ENCODE measurements around the gene LRRC28. TPM values are rescaled to one million over a fixed set of nuclear protein-coding genes. Genes with fewer than 3 reads are reported as not detected.

Gene LRRC28
- total and polyA plus RNA-seq, 10 of the 15 experiments (the other 5 are each of a cell fraction or from before 2014, with no cell fraction given), result 21.3 to 54.9 (median 27.7) TPM

DNA sequence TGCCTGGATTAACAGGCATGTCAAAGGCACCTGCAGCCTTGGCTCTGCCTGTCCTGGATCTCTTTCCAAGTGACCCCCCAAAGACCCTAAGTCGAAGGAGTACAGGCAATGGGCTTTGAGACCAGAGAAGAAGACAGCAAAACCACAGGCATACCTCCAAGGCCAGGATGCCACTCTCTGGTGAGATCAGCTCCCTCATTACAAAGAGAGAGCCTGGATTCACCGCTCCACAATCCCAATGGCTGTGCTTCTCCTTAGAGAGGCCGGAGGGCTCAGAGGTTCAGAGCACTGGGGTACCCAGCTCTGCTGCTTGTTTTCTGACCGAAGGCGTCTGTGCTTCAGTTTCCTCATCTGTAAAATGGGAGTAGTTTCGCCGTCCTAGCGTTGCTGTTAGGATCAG is 160.0 kb downstream of the LRRC28 start:
- ChIA-PET SMC1A (ENCODE audit: uncharacterized antibody, unreplicated experiment) (interaction anchor here (1.4 to 5.9 kb wide), 3 partner anchors 156 to 293 kb away, joined by 3 to 40 read pairs (median 13); no protein-coding TSS in a partner anchor), POLR2A (no interaction called here), RAD21 (ENCODE audit: unreplicated experiment) (interaction anchor here (1.8 to 5.3 kb wide), 2 partner anchors 101 to 292 kb away, joined by 4 to 39 read pairs; no protein-coding TSS in a partner anchor), CTCF (interaction anchor here (5.7 kb wide), 1 partner anchor 293 kb away, joined by 41 read pairs; no protein-coding TSS in a partner anchor)
- H3K27me3 ChIP-seq (replicated peaks in 1 of 2; ENCODE audit: control insufficient read depth in 2 of 2, insufficient read depth in 2 of 2, low read length in 1 of 2), result no peaks in the 10 kb centered on the region; a peak in 1 of 4 replicates
- in situ Hi-C loops (cut with MboI) (no loop called here), intact Hi-C loops (cut with micrococcal nuclease; ENCODE audit: unreplicated experiment) (no loop called here)
- H3K9ac ChIP-seq (ENCODE audit: control insufficient read depth, insufficient read depth, low read length), result no peak overlapping the region
- H3K27ac ChIP-seq (ENCODE audit: control insufficient read depth, insufficient read depth), result no peak overlapping the region
- H3K79me2 ChIP-seq (ENCODE audit: control insufficient read depth, insufficient read depth, low read length), result no peaks in the 10 kb centered on the region
- H2AFZ ChIP-seq (ENCODE audit: control insufficient read depth, low read depth, low read length), result no peak overlapping the region
- no peaks in the 10 kb centered on the region for H3K36me3 ChIP-seq (ENCODE audit: control insufficient read depth in 2 of 2, insufficient read depth in 2 of 2, low read length in 1 of 2)
- ATAC-seq, result no peak
- no TSS peak for BruUV-seq (replicated peaks)
- FAIRE-seq, result no peak
- no peaks in the 10 kb centered on the region for H4K20me1 ChIP-seq (ENCODE audit: control insufficient read depth, insufficient read depth)
- no peak for DNase-seq (ENCODE audit: low read depth, low spot score)
- H3K4me3 ChIP-seq, result no peak overlapping the region
- no peak for TF ChIP-seq NFIC (IDR thresholded peaks at IDR 0.05; ENCODE audit: low read depth, low read length)
- no peak for TF ChIP-seq YY1 (IDR thresholded peaks at IDR 0.05; ENCODE audit: low read depth, low read length)
- no peak for TF ChIP-seq CBX5 (IDR thresholded peaks at IDR 0.05; ENCODE audit: low read depth)
- 74% methylated on average over 8 of the region's 8 CpGs for WGBS (ENCODE audit: insufficient coverage, insufficient replicate concordance, low lambda C conversion rate, missing lambda C conversion rate)
- H3K4me1 ChIP-seq (ENCODE audit: control insufficient read depth, insufficient read depth, low read length), result no peaks in the 10 kb centered on the region
- no peaks in the 10 kb centered on the region for H3K9me3 ChIP-seq (replicated peaks; ENCODE audit: control insufficient read depth, insufficient read depth, low read length)
- H3K4me2 ChIP-seq (ENCODE audit: control insufficient read depth, insufficient read depth), result no peak overlapping the region

DNA sequence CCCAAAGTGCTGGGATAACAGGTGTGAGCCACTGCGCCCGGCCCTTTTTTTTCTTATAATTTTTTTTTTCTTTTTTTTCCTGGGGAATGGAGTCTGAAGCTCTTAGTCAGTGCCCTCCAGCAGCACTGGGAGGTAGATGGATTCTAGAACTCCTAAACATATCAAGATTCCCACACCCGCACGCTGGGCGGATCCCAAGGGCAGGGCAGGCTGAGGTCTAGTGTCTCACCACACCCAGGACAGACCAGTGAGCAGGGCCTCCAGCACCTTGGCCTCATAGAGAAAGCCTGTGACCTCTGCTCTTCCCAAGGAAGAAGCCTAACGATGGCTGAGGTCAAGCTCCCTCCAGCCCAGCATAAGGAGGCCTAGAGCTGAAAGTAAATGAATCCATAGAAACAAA is 160.8 kb downstream of the LRRC28 start:
- H3K4me2 ChIP-seq (ENCODE audit: control insufficient read depth, insufficient read depth), result no peak overlapping the region
- H3K4me1 ChIP-seq (ENCODE audit: control insufficient read depth, insufficient read depth, low read length), result no peaks in the 10 kb centered on the region
- H3K9ac ChIP-seq (ENCODE audit: control insufficient read depth, insufficient read depth, low read length), result no peak overlapping the region
- ATAC-seq, result no peak
- H3K79me2 ChIP-seq (ENCODE audit: control insufficient read depth, insufficient read depth, low read length), result no peaks in the 10 kb centered on the region
- no peaks in the 10 kb centered on the region for H3K9me3 ChIP-seq (replicated peaks; ENCODE audit: control insufficient read depth, insufficient read depth, low read length)
- SMC1A ChIA-PET (ENCODE audit: uncharacterized antibody, unreplicated experiment), result interaction anchor here (1.2 to 5.9 kb wide), 3 partner anchors 9 to 292 kb away, joined by 3 to 40 read pairs (median 4); no protein-coding TSS in a partner anchor
- POLR2A ChIA-PET, result no interaction called here
- in situ Hi-C loops (cut with MboI), result no loop called here
- FAIRE-seq, result no peak
- intact Hi-C loops (cut with micrococcal nuclease; ENCODE audit: unreplicated experiment), result no loop called here
- H3K27ac ChIP-seq (ENCODE audit: control insufficient read depth, insufficient read depth), result no peak overlapping the region
- no peaks in the 10 kb centered on the region for H4K20me1 ChIP-seq (ENCODE audit: control insufficient read depth, insufficient read depth)
- no peak overlapping the region for H3K4me3 ChIP-seq
- H3K36me3 ChIP-seq (ENCODE audit: control insufficient read depth in 2 of 2, insufficient read depth in 2 of 2, low read length in 1 of 2), result no peaks in the 10 kb centered on the region
- RAD21 ChIA-PET (ENCODE audit: unreplicated experiment), result no interaction called here
- no TSS peak for BruUV-seq (replicated peaks)
- WGBS (ENCODE audit: insufficient coverage, insufficient replicate concordance, low lambda C conversion rate, missing lambda C conversion rate), result 82% methylated on average over 6 of the region's 6 CpGs
- TF ChIP-seq ZBED1 (IDR thresholded peaks at IDR 0.05; ENCODE audit: borderline replicate concordance) (no peak), EZH2 (IDR thresholded peaks at IDR 0.05; ENCODE audit: borderline replicate concordance, control insufficient read depth, low read depth, low read length) (no peak), ZNF622 (IDR thresholded peaks at IDR 0.05) (no peak), ZNF207 (IDR thresholded peaks at IDR 0.05; ENCODE audit: borderline replicate concordance) (no peak), FOS (IDR thresholded peaks at IDR 0.05; ENCODE audit: borderline replicate concordance, extremely low read depth, insufficient read length) (no peak), NFYA (IDR thresholded peaks at IDR 0.05; ENCODE audit: borderline replicate concordance, low read depth, low read length) (no peak), NR2C2 (IDR thresholded peaks at IDR 0.05; ENCODE audit: borderline replicate concordance, control insufficient read depth, insufficient read length, low read depth) (no peak), ETV6 (conservative IDR thresholded peaks at IDR 0.05 in 1 of 2, IDR thresholded peaks at IDR 0.05 in 1 of 2; ENCODE audit: borderline replicate concordance in 1 of 2, low read depth in 1 of 2) (no peak), SREBF2 (IDR thresholded peaks at IDR 0.05; ENCODE audit: low read length) (no peak), TCF7 (IDR thresholded peaks at IDR 0.05; ENCODE audit: borderline replicate concordance) (no peak), IKZF1 (conservative IDR thresholded peaks at IDR 0.05) (no peak)
- DNase-seq (ENCODE audit: low read depth, low spot score), result no peak
- CTCF ChIA-PET, result interaction anchor here (1.7 to 5.7 kb wide), 2 partner anchors 292 kb away, joined by 5 to 41 read pairs; no protein-coding TSS in a partner anchor
- H3K27me3 ChIP-seq (replicated peaks in 1 of 2; ENCODE audit: control insufficient read depth in 2 of 2, insufficient read depth in 2 of 2, low read length in 1 of 2), result no peaks in the 10 kb centered on the region; a peak in 1 of 4 replicates
- no peak overlapping the region for H2AFZ ChIP-seq (ENCODE audit: control insufficient read depth, low read depth, low read length)
